ENCODE results near the gene BRSK2.

The BRSK2 gene

DNA sequence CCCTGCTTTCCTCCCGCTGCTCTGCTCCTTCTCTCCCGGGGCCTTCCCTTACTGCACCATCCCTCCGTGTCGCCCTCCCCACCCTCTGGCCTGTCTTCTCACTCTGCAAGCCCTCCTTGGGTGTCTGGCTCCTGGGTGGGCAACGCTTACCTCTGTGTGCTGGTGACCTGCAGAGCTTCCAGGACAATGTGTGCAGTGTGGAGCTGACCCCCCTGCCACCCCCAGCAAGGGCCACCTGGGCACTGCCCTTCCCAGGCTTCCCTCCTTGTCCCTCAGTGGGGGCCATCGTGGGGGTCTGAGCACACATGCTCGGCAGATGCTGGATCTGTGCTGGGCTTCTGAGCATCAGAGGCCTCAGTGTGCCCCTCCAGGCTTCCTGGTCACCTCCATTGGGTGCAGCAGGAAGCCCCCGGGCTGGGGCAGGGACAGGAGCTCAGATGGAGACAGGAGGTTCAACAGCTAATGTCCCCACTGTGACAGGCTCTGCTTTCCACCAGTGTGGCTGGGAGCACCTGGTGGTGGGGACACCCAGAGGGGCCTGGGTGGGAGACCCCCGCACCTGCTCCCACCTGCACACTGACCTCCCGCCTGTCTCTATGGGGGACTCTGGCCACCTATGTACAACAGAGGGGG is 7.8 kb upstream of the BRSK2 start:
- no peak for TF ChIP-seq CREB1 (IDR thresholded peaks at IDR 0.05; ENCODE audit: low read depth)
- no peak for TF ChIP-seq FOXM1 (IDR thresholded peaks at IDR 0.05; ENCODE audit: borderline replicate concordance, low read depth)
- no peak for TF ChIP-seq USF1 (IDR thresholded peaks at IDR 0.05)
- TF ChIP-seq EGR1 (IDR thresholded peaks at IDR 0.05): no peak

- peak; percentile 34; the same call in 1 of the 2 replicates for TF ChIP-seq ZBTB7A (IDR thresholded peaks at IDR 0.05; ENCODE audit: low read depth)
- no peak for TF ChIP-seq EP300 (IDR thresholded peaks at IDR 0.05; ENCODE audit: borderline replicate concordance)
- no peak for TF ChIP-seq TCF12 (IDR thresholded peaks at IDR 0.05; ENCODE audit: low read depth)
- no peak for TF ChIP-seq CEBPB (IDR thresholded peaks at IDR 0.05)
- TF ChIP-seq NFIC (IDR thresholded peaks at IDR 0.05): no peak
- no peak for TF ChIP-seq RAD21 (IDR thresholded peaks at IDR 0.05; ENCODE audit: low read depth)
- TF ChIP-seq TAF1 (IDR thresholded peaks at IDR 0.05; ENCODE audit: low read depth): no peak
These were observed 7.3 kb upstream of the BRSK2 start for GRCh38 chr11:1382429-1382828.

DNA sequence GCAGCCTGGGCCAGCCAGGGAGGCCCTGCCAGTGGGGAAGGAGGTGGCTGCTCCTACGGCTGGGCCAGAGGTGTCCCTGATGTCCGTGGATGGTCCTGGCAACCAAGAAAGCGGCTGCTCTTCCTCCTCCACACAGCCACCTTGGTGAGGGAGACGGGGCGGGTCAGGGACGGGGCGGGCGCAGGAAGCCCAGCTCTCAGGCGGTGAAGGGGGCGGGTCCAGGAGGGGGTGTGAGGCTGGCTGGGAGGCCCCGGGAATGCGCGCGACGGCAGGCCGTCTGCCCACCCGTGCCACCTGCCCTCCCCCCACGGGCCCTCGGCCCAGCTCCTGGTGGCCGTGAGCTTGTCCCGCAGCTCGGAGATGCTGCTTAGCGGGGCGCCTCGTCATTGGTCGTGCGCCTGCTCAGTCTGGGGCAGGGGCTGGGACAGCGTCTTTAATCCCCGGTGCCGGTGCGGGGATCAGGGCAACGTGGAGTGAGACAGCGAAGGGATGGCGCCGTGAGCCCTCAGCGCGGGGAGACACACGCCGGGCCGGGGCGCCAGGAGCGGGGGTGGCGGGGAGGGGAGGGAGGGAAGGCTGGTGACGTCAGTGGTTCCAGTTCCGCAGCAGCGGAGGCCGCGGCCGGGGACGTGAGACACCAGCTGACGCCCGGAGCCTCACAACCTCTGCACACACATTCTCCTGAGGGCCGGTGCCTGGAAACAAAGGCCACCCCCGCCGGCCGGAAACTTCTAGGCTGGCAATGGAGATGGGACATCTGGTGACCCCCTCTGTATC is 6.7 kb upstream of the BRSK2 start:
- TF ChIP-seq ZBTB7A (IDR thresholded peaks at IDR 0.05; ENCODE audit: low read depth): peak; percentile 62
- no peak for TF ChIP-seq CEBPB (IDR thresholded peaks at IDR 0.05)

DNA sequence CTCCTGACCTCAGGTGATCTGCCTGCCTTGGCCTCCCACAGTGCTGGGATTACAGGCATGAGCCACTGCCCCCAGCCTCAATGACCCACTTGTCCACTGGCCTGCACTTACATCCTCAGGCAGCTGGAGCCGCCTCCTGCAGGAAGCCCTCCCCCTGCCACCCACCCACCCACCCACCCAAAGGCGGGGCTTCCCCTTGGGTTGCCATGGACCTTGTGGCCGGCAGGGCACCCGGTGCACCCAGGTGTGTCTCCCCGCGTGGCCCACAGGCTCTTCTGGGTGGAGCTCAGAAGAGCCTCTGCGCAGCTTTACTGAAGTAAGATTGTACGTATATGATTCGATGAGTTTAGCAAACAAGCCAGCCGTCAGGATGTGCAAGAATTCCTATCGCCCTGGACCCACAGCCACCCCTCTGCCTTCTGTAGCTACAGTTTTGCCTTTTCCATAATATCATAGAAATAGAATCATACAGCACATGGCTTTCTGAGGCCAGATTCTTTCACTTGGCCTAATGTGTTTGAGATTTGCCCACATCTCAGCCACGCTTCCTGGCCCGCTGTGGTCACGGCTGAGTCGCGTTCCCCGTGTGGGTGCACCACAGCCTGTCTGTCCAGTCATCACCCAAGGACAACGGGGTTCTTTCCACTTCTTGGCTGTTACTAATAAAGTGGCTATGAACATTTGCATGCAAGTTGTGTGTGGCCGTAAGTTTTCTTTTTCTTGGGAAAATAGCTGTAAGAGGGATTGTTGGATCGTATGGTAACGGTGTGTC is 5.3 kb upstream of the BRSK2 start:
- no peak for TF ChIP-seq EP300 (IDR thresholded peaks at IDR 0.05; ENCODE audit: borderline replicate concordance)
- TF ChIP-seq NFIC (IDR thresholded peaks at IDR 0.05): no peak
- TF ChIP-seq YY1 (IDR thresholded peaks at IDR 0.05; ENCODE audit: low read depth): no peak
- TF ChIP-seq MAX (IDR thresholded peaks at IDR 0.05): no peak
- no peak for TF ChIP-seq TEAD4 (IDR thresholded peaks at IDR 0.05)
- TF ChIP-seq TCF12 (IDR thresholded peaks at IDR 0.05; ENCODE audit: low read depth): no peak
- no peak for TF ChIP-seq CREB1 (IDR thresholded peaks at IDR 0.05; ENCODE audit: low read depth)
- TF ChIP-seq FOXM1 (IDR thresholded peaks at IDR 0.05; ENCODE audit: borderline replicate concordance, low read depth): no peak
- TF ChIP-seq ZBTB7A (IDR thresholded peaks at IDR 0.05; ENCODE audit: low read depth): no peak
- TF ChIP-seq EGR1 (IDR thresholded peaks at IDR 0.05): no peak

DNA sequence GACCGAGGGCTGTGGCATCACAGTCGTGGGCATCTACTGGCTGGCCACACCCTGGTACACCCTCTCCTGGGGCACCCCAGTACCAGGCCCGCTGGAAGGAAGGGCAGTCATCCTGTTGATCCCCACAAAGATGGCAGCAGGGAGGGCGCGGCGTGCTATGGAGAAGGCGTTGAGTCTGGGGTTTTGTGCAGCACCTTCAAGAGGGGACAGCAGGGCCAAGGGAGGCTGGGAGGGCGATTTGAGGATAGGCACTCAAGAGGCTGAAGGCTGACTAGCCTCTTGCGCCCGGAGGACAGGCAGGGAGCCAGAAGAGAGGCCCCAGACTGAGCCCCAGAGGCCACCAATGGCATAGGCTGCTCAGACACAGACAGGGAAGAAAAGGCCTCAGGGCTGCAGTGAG is 2.2 kb upstream of the BRSK2 start:
- TF ChIP-seq CEBPB (IDR thresholded peaks at IDR 0.05) (no peak), FOXM1 (IDR thresholded peaks at IDR 0.05; ENCODE audit: borderline replicate concordance, low read depth) (no peak), CREB1 (IDR thresholded peaks at IDR 0.05; ENCODE audit: low read depth) (no peak), TCF12 (IDR thresholded peaks at IDR 0.05; ENCODE audit: low read depth) (no peak), RAD21 (IDR thresholded peaks at IDR 0.05; ENCODE audit: low read depth) (no peak), TAF1 (IDR thresholded peaks at IDR 0.05; ENCODE audit: low read depth) (no peak), ZBTB7A (IDR thresholded peaks at IDR 0.05; ENCODE audit: low read depth) (no peak), USF1 (IDR thresholded peaks at IDR 0.05) (no peak)

DNA sequence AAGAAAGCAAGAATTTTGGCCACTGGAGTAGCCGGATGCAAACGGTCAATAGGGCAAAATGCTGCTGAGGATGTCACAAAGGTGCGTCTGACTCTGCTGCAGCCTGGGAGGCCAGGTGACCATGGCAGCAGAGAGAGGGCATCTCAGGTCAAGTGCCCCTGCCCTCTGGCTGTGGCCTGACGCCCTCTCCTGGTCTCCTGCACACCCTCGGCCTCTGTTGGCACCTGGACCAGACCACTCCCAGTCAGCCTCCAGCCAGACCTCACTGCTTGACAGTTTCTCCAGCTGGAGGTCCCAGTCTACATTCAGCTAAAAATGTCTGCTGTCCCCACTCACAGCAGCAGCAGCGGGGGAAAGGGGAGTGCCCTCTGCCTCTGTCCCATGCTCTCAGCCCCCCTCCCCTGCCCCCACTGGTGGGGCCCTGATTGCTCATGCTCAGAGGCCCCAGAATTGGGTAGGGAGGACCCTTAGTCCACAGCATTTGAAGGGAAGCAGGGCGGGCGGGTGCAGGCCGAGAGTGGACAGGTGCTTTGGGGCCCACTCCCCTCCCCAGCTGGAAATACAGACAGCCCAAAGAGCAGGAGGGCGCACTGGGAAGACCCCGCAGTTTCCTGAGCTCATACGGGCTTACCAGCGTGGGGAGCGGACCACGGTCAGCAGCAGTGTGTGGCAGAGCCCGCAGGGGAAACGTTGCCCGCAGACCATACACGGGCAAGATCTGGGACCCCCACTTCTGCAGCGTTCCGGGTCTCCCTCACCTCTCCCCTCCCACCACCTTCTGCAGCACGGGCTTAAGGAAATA is 1.6 kb upstream of the BRSK2 start:
- no peak for TF ChIP-seq FOXM1 (IDR thresholded peaks at IDR 0.05; ENCODE audit: borderline replicate concordance, low read depth)
- TF ChIP-seq, protein P1, sequence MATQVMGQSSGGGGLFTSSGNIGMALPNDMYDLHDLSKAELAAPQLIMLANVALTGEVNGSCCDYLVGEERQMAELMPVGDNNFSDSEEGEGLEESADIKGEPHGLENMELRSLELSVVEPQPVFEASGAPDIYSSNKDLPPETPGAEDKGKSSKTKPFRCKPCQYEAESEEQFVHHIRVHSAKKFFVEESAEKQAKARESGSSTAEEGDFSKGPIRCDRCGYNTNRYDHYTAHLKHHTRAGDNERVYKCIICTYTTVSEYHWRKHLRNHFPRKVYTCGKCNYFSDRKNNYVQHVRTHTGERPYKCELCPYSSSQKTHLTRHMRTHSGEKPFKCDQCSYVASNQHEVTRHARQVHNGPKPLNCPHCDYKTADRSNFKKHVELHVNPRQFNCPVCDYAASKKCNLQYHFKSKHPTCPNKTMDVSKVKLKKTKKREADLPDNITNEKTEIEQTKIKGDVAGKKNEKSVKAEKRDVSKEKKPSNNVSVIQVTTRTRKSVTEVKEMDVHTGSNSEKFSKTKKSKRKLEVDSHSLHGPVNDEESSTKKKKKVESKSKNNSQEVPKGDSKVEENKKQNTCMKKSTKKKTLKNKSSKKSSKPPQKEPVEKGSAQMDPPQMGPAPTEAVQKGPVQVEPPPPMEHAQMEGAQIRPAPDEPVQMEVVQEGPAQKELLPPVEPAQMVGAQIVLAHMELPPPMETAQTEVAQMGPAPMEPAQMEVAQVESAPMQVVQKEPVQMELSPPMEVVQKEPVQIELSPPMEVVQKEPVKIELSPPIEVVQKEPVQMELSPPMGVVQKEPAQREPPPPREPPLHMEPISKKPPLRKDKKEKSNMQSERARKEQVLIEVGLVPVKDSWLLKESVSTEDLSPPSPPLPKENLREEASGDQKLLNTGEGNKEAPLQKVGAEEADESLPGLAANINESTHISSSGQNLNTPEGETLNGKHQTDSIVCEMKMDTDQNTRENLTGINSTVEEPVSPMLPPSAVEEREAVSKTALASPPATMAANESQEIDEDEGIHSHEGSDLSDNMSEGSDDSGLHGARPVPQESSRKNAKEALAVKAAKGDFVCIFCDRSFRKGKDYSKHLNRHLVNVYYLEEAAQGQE (IDR thresholded peaks at IDR 0.05; ENCODE audit: low read depth): no peak
- no peak for TF ChIP-seq TCF12 (IDR thresholded peaks at IDR 0.05; ENCODE audit: low read depth)
- TF ChIP-seq CREB1 (IDR thresholded peaks at IDR 0.05; ENCODE audit: low read depth): no peak
- peak; percentile 65 for TF ChIP-seq RAD21 (IDR thresholded peaks at IDR 0.05; ENCODE audit: low read depth)

DNA sequence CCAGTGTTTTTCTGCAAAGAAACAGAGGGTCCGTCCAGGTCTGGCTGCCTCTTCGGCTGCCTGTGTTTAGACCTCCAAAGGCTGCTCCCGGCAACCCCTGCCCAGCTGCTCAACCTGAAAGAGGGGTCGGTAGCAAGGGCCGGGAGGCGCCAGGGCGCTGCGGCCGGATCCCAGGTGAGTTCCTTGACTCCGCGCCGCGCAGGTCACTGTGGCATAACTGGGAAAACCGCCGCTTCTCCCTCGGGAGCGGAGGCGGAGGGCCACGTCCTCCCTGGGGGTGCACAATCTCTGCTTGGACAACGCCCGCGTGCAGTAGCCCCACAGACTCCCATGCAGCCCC is 1.0 kb upstream of the BRSK2 start:
- no peak for TF ChIP-seq EGR1 (IDR thresholded peaks at IDR 0.05)
- no peak for TF ChIP-seq MAX (IDR thresholded peaks at IDR 0.05)
- TF ChIP-seq TEAD4 (IDR thresholded peaks at IDR 0.05): no peak
- TF ChIP-seq FOXM1 (IDR thresholded peaks at IDR 0.05; ENCODE audit: borderline replicate concordance, low read depth): no peak
